EH (cell line): Measurements from ENCODE around the gene SFT2D3.
A peak's percentile ranks its signal among the peaks of the same experiment; 100 is the strongest.

Source experiments
- DNase-seq: peaks from one replicate; pipeline ENCODE4 v3.0.0-alpha.2; 2015; ENCODE audit warnings: low read depth

Gene SFT2D3

DNA sequence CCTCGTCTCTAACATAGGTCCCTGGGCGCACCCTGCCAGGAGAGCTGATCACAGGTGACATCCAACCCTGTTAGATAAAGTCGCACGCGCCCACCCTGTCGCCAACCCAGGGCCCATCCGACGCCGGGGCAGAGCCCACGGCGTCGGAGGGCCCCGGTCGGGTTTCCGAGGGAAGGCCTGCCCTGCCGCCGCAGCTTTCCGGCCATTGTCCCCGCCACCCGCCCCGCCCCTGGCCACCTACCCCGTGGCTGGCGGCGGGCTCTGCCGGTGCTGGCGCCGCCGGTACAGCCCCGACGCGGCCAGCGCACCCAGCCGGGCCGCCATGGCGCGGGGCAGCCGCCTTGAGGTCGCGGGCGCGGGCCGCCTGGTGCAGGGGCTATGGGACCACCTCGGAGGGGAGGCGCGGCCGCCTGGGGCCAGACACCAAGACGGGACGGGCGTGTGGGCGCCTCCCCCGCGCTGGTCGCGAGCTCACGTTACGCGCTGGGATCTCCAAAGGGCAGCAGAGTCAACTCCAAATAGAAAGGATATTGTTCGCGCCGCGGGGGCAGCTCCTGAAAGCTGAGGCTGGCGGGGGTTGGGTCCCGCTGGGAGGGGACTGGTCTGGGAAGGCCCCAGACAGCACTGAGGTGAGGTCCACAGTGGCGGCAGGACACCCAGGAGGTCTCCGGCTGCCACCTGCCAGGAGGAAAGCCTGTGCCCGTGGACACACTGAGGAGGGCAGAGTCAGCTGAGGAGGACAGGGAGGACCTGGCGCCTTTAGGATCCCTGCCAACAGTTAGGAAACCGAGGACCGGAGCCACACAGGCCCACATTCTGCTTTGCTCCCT is 37.0 kb upstream of the SFT2D3 start:
- DNase-seq = no peak

DNA sequence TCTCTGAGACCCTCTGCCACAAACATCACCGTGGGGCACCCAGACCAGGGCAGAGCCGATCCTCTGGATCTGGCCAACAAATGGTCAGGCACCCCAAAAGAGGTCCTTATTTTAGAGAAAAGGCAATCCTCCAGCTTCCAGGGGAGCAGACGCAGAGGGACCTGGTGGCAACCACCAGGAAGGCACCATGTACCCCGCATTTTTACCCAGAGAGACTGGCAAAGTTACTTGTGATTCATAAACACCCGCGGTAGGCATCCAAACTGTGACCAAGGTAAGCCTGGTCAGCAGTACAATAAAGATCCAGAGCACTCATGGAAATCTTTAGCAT is 36.4 kb upstream of the SFT2D3 start:
- DNase-seq = no peak

GRCh38 chr2:127665267-127665893 is 35.9 kb upstream of the SFT2D3 start:
- no peak for DNase-seq

DNA sequence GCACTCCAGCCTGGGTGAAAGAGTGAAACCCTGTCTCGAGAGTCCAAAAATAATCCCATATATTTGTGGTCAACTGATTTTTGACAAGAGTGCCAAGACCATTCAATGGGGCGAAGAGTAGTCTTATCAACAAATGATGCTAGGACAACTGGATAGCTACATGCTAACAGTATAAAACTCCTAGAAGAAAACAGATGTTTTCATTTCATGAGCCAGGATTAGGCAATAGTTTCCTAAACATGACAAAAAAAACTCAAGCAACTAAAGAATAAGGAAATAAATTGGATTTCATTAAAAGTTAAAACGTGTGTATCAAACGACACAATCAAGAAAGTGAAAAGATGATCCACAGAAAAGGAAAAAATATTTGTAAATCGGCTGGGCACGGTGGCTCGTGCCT is 32.2 kb upstream of the SFT2D3 start:
- no peak for DNase-seq

- DNase-seq = peak; percentile 86
These were observed 31.0 kb upstream of the SFT2D3 start for GRCh38 chr2:127670055-127670956.

DNA sequence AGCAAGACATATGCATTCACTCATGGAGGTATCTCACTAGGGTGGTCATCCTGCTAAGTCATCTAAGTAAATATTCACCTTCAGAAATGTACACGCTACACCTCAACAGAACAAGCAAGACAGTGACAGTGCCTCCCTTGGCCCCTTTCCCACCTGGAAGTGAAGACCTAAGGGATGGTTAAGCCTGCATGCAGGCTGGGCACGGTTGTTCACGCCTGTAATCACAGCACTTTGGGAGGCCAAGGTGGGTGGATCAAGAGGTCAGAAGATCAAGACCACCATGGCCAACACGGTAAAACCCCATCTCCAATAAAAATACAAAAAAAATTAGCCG is 30.4 kb upstream of the SFT2D3 start:
- no peak for DNase-seq

- DNase-seq = no peak
These were observed 29.6 kb upstream of the SFT2D3 start for GRCh38 chr2:127671557-127672302.

DNA sequence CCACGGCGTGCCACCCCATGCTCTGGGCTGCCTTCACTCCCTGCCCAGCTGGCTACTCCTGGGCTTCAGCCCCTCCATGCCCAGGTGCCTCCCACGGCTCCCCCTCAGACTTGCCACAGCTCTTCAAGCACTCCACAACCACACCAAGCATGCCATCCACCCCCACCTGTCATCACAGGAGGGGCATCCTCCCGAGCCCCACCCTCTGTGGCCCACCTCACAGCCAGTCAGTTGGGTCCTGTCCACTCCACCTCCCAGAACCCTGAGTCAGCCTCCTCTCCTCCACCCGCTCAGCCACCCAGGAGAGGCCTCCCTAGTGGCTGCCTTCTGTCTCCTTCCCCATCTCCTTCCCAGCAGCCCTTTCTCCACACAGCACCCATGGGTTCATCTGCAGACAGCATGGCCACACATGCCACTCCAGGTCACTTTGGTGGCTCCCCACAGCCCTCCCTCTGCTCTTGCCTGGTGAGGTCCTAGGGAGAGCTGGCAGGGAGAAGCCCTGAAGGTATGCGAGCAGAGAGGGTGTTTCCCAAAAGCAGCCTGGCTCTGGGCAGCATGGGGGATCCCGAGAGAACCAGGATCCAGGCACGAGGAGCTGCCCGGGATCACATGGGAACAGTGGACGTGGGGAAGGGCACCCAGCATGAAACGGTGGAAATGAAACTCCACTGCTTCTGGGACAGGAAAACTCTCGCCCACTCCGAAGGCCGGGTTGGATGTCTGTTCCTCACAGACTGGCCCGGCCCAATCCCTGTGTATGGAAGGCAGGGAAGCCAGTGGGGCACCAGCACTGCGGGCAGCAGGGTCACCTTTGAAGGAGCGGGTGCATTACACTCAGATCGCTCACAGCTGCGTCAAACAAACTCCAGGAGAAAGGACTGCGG is 28.7 kb upstream of the SFT2D3 start:
- peak; percentile 24 for DNase-seq

DNA sequence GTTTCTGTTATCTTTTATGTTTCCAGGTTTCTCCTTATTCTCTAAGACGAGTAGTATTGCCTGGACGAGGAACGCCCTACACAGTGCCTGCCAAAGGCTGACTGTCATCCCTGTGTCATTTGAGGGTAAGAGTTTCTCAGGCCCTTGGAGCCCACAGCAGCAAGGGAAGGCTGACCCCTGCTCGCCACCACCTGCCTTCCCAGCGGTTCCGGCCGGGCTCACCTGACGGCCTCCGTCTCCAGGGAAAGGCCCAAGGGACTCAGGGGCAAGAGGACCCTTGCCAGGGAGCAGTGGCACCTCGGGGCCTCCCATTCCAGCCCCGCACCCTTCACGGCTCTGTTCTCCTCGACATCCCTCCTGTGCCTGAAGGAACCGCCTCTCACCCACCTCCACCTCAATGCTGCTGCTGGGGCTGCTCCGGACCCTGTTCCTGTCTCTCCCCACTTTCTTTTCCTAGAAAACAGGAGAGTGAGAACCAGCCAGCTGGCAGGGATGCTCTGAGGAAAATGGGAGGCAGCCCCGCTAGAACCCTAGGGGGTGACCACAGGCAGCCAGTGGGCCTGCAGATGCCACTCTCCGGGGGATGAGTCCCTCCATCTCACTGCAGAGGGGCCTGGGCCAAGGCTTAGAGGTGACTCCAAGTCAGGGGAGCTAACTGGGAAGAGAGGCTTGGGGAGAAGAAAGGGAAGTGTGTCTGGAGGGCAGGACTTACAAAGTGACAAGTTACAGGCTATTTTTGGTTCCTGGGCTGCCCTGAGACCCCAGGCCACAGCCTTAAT is 27.8 kb upstream of the SFT2D3 start:
- DNase-seq = peak; percentile 42

GRCh38 chr2:127674241-127675209 is 26.8 kb upstream of the SFT2D3 start:
- DNase-seq = peak; percentile 53

DNA sequence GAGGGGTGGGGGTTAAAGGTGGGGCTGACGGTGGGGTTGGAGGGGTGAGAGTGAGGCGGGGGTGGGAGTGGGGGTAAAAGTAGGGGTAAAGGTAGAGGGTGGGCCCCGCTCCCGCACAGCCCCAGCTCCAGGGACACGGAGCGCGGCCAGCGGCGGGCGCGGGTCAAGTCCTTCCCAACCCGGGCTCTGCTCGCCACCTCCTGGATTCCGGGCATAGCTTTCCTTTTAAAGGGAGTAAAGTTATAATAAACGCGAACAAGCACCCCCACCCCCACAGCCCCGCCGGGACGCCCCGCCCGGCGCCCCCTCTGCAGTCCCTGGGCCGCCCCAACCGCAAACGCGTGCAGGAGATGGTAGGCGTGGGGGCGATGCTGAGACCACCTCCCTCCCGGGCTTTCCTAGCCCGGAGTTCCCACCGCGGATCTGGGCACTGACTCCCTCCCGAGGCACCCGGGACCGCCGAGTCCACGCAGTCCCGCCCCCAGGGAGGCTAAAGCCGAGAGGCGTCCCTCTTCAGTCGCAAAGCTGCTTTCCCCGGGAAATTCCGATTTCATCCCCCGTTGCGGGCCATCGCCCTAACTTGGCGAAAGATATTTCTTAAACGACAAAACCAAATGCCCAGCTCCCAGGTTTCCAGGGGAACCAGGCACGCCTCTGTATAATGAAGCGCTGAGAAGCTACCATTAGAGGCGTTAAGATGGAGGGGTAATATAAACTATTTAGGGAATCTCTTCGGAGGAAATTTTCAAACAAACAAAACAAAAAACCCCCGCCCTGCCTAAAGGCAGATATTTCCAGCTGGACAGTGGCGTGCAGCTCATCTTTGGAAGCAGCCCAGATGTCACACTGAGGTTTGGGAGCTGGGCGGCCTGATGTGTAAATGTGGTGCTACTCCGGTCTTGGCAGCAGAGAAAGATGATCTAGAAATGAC is 25.7 kb upstream of the SFT2D3 start, which contains the start of gene LIMS2:
TSS of gene LIMS2 (minus strand) at position 200 of the 931 bp plus-strand sequence. CDS start 506 bp downstream, outside the sequence.
- peak; percentile 84 for DNase-seq

DNA sequence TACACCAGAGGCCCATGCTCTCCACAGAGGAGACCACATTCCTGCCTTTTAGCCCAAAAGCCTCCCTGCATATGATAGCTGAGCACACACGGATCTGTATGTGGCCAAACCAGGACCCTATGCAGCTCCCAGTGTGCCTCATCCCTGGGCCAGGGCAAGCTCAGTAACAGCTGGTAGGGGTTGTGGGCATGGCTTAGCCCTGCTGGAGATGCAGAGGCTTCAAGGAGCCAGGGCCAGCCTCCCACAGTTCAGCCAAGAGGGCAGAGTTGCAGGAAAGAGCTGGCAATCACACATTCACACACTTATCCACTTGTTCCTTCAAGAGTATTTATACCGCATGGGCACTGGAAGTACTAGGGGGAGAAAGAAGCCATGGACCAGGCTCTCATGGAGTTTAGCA is 24.4 kb upstream of the SFT2D3 start:
- DNase-seq = no peak

DNA sequence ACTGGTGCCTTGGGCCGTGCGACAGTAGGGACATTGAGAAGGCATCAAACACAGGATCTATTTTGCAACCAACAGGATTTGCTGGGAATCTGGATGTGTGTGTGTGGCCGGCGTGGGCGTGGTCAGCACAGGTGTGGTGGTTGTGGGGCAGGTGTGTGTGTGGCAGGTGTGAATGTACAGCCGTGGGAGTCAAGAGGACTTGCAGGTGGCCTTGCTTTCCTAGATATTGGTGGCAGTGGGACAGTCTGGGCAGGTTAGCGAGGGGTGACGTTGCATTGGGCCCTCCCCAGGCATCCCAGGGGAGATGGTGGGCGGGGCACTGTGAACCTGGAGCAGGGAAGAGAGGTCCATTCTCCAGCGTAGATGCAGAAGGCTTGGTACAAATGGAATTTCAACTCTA is 22.8 kb upstream of the SFT2D3 start:
- DNase-seq = no peak

GRCh38 chr2:127678991-127679390 is 22.3 kb upstream of the SFT2D3 start:
- no peak for DNase-seq

GRCh38 chr2:127679680-127680361 is 21.5 kb upstream of the SFT2D3 start:
- DNase-seq = no peak

GRCh38 chr2:127680706-127681287 is 20.5 kb upstream of the SFT2D3 start:
- DNase-seq = no peak

DNA sequence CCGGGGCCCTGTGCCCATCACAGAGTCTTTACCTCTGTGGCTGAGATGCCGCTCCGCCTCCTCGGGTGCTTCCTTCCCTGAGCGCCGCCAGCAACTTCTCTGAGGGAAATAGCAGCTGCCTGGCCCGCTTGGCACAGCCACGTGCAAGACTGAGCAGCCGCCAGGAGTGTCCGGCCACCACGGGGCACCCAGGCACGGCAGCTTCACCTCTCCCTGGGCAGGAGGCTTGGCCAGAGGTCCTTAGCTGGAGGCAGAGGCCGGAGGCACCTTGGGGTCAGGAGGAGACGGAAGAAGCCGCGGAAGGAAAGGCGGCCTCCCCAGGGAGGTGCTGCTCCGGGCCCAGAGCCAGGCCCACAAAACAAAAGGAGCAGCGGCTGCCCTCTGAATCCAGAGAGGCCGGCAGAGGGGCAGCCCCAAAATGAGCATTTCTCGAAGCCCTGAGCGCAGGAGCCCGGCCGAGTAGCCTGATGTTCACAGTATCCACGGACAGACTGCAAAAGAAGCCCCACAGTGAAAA is 20.0 kb upstream of the SFT2D3 start:
- no peak for DNase-seq
